HepG2 (cell line): ENCODE results near the gene PLCB1. TPM values are rescaled to one million over a fixed set of nuclear protein-coding genes. Genes with fewer than 3 reads are reported as not detected.

Experiments
- AGO2 ChIP-seq: fragments of 200-400 bp; formaldehyde crosslinking; optimal IDR thresholded peaks from 2 replicates; pipeline ENCODE3; 2017; ENCODE audit warnings: mild to moderate bottlenecking, low read depth, low read length, moderate library complexity
- ARNTL ChIP-seq: sonication (generic); formaldehyde crosslinking; IDR thresholded peaks from 2 replicates; pipeline ENCODE4 v1.4.0; 2020; ENCODE audit warnings: mild to moderate bottlenecking, missing genetic modification reagents
- CENPT ChIP-seq: sonication (generic); formaldehyde crosslinking; IDR thresholded peaks from 2 replicates; pipeline ENCODE4 v1.8.0; 2022; ENCODE audit warnings: low read depth, mild to moderate bottlenecking, moderate library complexity, missing genetic modification reagents
- ERF ChIP-seq: IDR thresholded peaks from 2 replicates; pipeline ENCODE4 v1.6.1; 2018; ENCODE audit warnings: missing biosample characterization, missing genetic modification reagents
- KAT8 ChIP-seq: IDR thresholded peaks from 2 replicates; pipeline ENCODE4 v1.6.1; 2016; ENCODE audit warnings: missing genetic modification reagents, missing compliant biosample characterization
- MIXL1 ChIP-seq: IDR thresholded peaks from 2 replicates; pipeline ENCODE4 v1.6.1; 2016
- MTA1 ChIP-seq: sonication (generic); formaldehyde crosslinking; IDR thresholded peaks from 2 replicates; pipeline ENCODE4 v1.4.0; 2020; ENCODE audit warnings: missing genetic modification reagents, mild to moderate bottlenecking, borderline replicate concordance
- NFYC ChIP-seq: IDR thresholded peaks from 2 replicates; pipeline ENCODE4 v1.6.1; 2016; ENCODE audit warnings: missing genetic modification reagents, missing compliant biosample characterization
- SKI ChIP-seq: fragments of 450-650 bp; IDR thresholded peaks from one replicate; pipeline ENCODE4 v1.6.1; 2018; ENCODE audit warnings: mild to moderate bottlenecking; ENCODE audit not compliant: partially characterized antibody
- SP4 ChIP-seq: sonication (generic); formaldehyde crosslinking; IDR thresholded peaks from 2 replicates; pipeline ENCODE4 v1.8.1; 2023; ENCODE audit warnings: mild to moderate bottlenecking, missing genetic modification reagents
- TCF12 ChIP-seq, 2 experiments: fragments of 450-650 bp in 1 of 2; sonication (generic) in 1 of 2; formaldehyde crosslinking in 1 of 2; IDR thresholded peaks; 2 replicates each; pipeline versions ENCODE4 v1.6.1 to v1.8.0; 2017 to 2022; ENCODE audit warnings: antibody characterized with exemption in 1 of 2, mild to moderate bottlenecking in 1 of 2, missing genetic modification reagents in 1 of 2, moderate library complexity in 1 of 2
- TERF1 ChIP-seq: sonication (generic); formaldehyde crosslinking; IDR thresholded peaks from 2 replicates; pipeline ENCODE4 v1.8.0; 2022; ENCODE audit warnings: mild to moderate bottlenecking, missing genetic modification reagents, moderate library complexity
- ZFYVE20 ChIP-seq: sonication (generic); formaldehyde crosslinking; IDR thresholded peaks from 2 replicates; pipeline ENCODE4 v1.8.0; 2023; ENCODE audit warnings: low read depth, mild to moderate bottlenecking, moderate library complexity, missing genetic modification reagents, borderline replicate concordance
- ZNF232 ChIP-seq: sonication (generic); formaldehyde crosslinking; IDR thresholded peaks from 2 replicates; pipeline ENCODE4 v1.4.0; 2020; ENCODE audit warnings: missing genetic modification reagents, borderline replicate concordance
- ZNF234 ChIP-seq: sonication (generic); formaldehyde crosslinking; conservative IDR thresholded peaks from 2 replicates; pipeline ENCODE4 v1.5.1; 2020; ENCODE audit warnings: mild to moderate bottlenecking, missing genetic modification reagents
- ZNF333 ChIP-seq: sonication (generic); formaldehyde crosslinking; IDR thresholded peaks from 2 replicates; pipeline ENCODE4 v1.4.0; 2020; ENCODE audit warnings: mild to moderate bottlenecking, missing genetic modification reagents, borderline replicate concordance
- ZNF354B ChIP-seq: sonication (generic); formaldehyde crosslinking; IDR thresholded peaks from 2 replicates; pipeline ENCODE4 v1.8.0; 2022; ENCODE audit warnings: mild to moderate bottlenecking, missing genetic modification reagents
- ZNF362 ChIP-seq: sonication (generic); formaldehyde crosslinking; IDR thresholded peaks from 2 replicates; pipeline ENCODE4 v1.4.0; 2020; ENCODE audit warnings: missing genetic modification reagents, mild to moderate bottlenecking, borderline replicate concordance
- ZNF552 ChIP-seq: sonication (generic); formaldehyde crosslinking; IDR thresholded peaks from 2 replicates; pipeline ENCODE4 v1.9.0; 2022; ENCODE audit warnings: missing genetic modification reagents, mild to moderate bottlenecking, borderline replicate concordance
- ZNF557 ChIP-seq: sonication (generic); formaldehyde crosslinking; IDR thresholded peaks from 2 replicates; pipeline ENCODE4 v1.4.0; 2020; ENCODE audit warnings: missing genetic modification reagents
- ZNF781 ChIP-seq: sonication (generic); formaldehyde crosslinking; IDR thresholded peaks from 2 replicates; pipeline ENCODE4 v1.5.1; 2020; ENCODE audit warnings: borderline replicate concordance, mild to moderate bottlenecking, missing genetic modification reagents; ENCODE audit errors: not compliant biosample characterization
- ZNF841 ChIP-seq: sonication (generic); formaldehyde crosslinking; IDR thresholded peaks from 2 replicates; pipeline ENCODE4 v1.8.1; 2023; ENCODE audit warnings: missing genetic modification reagents, borderline replicate concordance
- polyA plus RNA-seq, 8 experiments: library from polyadenylated mRNA; depleted of rRNA in 3 of 8; stranded (reverse) in 7 of 8; unstranded in 1 of 8; fragments of >200 nt; fragmentation: Illumina TruSeq in 4 of 8; extraction: Trizol in 4 of 8; gene quantifications; 2 replicates each; pipeline versions ENCODE4 v1.2.1 to v1.2.3, GENCODE V29; 2011 to 2016; ENCODE audit warnings: low read depth in 4 of 8, missing spikeins in 1 of 8, mixed read lengths in 1 of 8; ENCODE audit not compliant: insufficient read depth in 1 of 8
- total RNA-seq, 5 experiments: library from RNA; depleted of rRNA; stranded (reverse); fragments of >200 nt; fragmentation: Illumina TruSeq; extraction: Trizol; gene quantifications; 2 replicates each; pipeline ENCODE4 v1.2.3, GENCODE V29; 2016; ENCODE audit warnings: low read depth in 1 of 5
- TF ChIP-seq, protein P1 (sequence below): IDR thresholded peaks from 2 replicates; pipeline ENCODE4 v1.6.1; 2012; ENCODE audit warnings: low read depth, low read length, improper control_type of control experiment
- TF ChIP-seq, protein P2 (sequence below), 2 experiments: sonication (generic) in 1 of 2; formaldehyde crosslinking in 1 of 2; IDR thresholded peaks; 2 replicates each; pipeline versions ENCODE4 v1.5.1 to v1.6.1; 2011 to 2020; ENCODE audit warnings: borderline replicate concordance in 1 of 2, low read depth in 1 of 2, low read length in 1 of 2, mild to moderate bottlenecking in 1 of 2, missing genetic modification reagents in 1 of 2, moderate library complexity in 1 of 2

PLCB1 gene
- total and polyA plus RNA-seq, 2 of the 13 experiments (the other 11 are each of a cell fraction or from before 2014, with no cell fraction given): 42.4 to 55.9 TPM

DNA sequence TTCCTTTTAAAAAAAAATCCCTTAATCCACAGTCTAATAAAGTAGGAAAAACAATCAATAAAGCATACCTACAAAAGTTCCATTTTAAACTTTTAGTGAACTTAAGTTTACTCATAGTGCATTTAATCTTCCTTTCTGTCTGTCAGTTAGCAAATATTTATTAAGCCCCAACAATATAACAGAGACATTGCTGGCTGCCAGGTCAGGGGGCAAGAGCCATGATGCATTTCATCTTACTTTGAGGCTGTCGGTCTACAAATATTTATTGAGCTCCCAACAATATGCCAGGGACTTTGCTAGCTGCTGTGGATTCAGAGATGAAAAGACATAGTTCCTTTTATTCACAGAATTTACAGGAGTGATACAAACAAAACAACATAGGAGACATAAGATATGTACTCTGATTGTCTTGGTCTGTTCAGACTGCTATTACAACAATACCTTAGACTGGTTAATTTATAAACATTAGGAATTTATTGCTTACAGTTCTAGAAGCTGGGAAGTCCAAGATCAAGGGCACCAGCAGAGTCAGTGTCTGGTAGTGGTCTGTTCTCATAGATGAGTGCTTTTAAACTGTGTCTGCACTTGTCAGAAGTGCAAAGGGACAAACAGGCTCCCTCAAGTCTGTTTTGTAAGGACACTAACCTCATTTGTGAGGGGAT is 118.6 kb downstream of the PLCB1 start (continued):
- TF ChIP-seq TCF12 (IDR thresholded peaks at IDR 0.05): no peak
- TF ChIP-seq TCF12 (CRISPR knock-in tag; IDR thresholded peaks at IDR 0.05): peak; percentile 96
- peak; percentile 67; the same call in 1 of the 2 replicates for TF ChIP-seq ARNTL (CRISPR knock-in tag)
- TF ChIP-seq ZNF557 (CRISPR knock-in tag): no peak
- no peak; the same call in 1 of the 2 replicates for TF ChIP-seq MTA1
- TF ChIP-seq, protein P1, sequence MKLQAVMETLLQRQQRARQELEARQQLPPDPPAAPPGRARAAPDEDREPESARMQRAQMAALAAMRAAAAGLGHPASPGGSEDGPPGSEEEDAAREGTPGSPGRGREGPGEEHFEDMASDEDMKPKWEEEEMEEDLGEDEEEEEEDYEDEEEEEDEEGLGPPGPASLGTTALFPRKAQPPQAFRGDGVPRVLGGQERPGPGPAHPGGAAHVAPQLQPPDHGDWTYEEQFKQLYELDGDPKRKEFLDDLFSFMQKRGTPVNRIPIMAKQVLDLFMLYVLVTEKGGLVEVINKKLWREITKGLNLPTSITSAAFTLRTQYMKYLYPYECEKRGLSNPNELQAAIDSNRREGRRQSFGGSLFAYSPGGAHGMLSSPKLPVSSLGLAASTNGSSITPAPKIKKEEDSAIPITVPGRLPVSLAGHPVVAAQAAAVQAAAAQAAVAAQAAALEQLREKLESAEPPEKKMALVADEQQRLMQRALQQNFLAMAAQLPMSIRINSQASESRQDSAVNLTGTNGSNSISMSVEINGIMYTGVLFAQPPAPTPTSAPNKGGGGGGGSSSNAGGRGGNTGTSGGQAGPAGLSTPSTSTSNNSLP: peak; percentile 99
- TF ChIP-seq KAT8 (CRISPR knock-in tag): peak; percentile 85
- TF ChIP-seq ZNF841 (CRISPR knock-in tag): no peak
- no peak for TF ChIP-seq TERF1 (CRISPR knock-in tag)
- TF ChIP-seq MIXL1: peak; percentile 99
- TF ChIP-seq NFYC (CRISPR knock-in tag): peak; percentile 48; the same call in 1 of the 2 replicates
- TF ChIP-seq AGO2: no peak
- peak; percentile 100 for TF ChIP-seq SKI
- TF ChIP-seq, protein P2, sequence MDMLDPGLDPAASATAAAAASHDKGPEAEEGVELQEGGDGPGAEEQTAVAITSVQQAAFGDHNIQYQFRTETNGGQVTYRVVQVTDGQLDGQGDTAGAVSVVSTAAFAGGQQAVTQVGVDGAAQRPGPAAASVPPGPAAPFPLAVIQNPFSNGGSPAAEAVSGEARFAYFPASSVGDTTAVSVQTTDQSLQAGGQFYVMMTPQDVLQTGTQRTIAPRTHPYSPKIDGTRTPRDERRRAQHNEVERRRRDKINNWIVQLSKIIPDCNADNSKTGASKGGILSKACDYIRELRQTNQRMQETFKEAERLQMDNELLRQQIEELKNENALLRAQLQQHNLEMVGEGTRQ (IDR thresholded peaks at IDR 0.05; ENCODE audit: low read depth, low read length): no peak
- TF ChIP-seq, protein P2 (CRISPR knock-in tag; IDR thresholded peaks at IDR 0.05; ENCODE audit: borderline replicate concordance): no peak
- no peak; the same call in 1 of the 2 replicates for TF ChIP-seq ZNF232 (CRISPR knock-in tag)
- no peak for TF ChIP-seq SP4 (CRISPR knock-in tag)
- no peak for TF ChIP-seq ZNF552
- no peak for TF ChIP-seq CENPT (CRISPR knock-in tag)
- no peak for TF ChIP-seq ZNF781
- TF ChIP-seq ZNF362: peak; percentile 74; the same call in 1 of the 2 replicates
- peak; percentile 94 for TF ChIP-seq ERF (CRISPR knock-in tag)
- no peak for TF ChIP-seq ZNF333 (CRISPR knock-in tag)
- no peak for TF ChIP-seq ZNF354B (CRISPR knock-in tag)
- TF ChIP-seq ZFYVE20: no peak
- TF ChIP-seq ZNF234: no peak
